Endodermal cell (in vitro differentiated cells): ENCODE data around the gene USF1. TPM values are rescaled to one million over a fixed set of nuclear protein-coding genes. Genes with fewer than 3 reads are reported as not detected.

Experiments
- DNase-seq: peaks from one replicate; pipeline ENCODE4 v3.0.0-alpha.2; 2017
- H3K27ac ChIP-seq: 2 replicates; pipeline ENCODE4 v1.5.1; 2013; ENCODE audit warnings: mild to moderate bottlenecking, low read depth, low read length, moderate library complexity
- H3K27me3 ChIP-seq: 2 replicates; pipeline ENCODE4 v1.6.1; 2013; ENCODE audit warnings: mild to moderate bottlenecking, low read length, moderate library complexity; ENCODE audit not compliant: insufficient read depth, control insufficient read depth, poor library complexity, severe bottlenecking
- H3K36me3 ChIP-seq: 2 replicates; pipeline ENCODE4 v1.7.0; 2013; ENCODE audit warnings: mild to moderate bottlenecking, low read length, moderate library complexity; ENCODE audit not compliant: control insufficient read depth, insufficient read depth
- H3K4me1 ChIP-seq: one replicate; pipeline ENCODE4 v1.7.0; 2013; ENCODE audit warnings: low read length; ENCODE audit not compliant: control insufficient read depth, insufficient read depth
- H3K4me3 ChIP-seq: 2 replicates; pipeline ENCODE4 v1.5.1; 2013; ENCODE audit warnings: mild to moderate bottlenecking, low read length, moderate library complexity
- H3K9ac ChIP-seq: 2 replicates; pipeline ENCODE4 v1.6.1; 2013; ENCODE audit warnings: mild to moderate bottlenecking, low read length, moderate library complexity; ENCODE audit not compliant: poor library complexity, severe bottlenecking; ENCODE audit errors: extremely low read depth
- H3K9me3 ChIP-seq: 2 replicates; pipeline ENCODE4 v1.6.1; 2013; ENCODE audit warnings: mild to moderate bottlenecking, low read length, moderate library complexity; ENCODE audit not compliant: control insufficient read depth
- H3K27ac Mint-ChIP-seq: 2 replicates; pipeline ENCODE4 v1.8.0; 2020; ENCODE audit warnings: mixed read lengths
- H3K27me3 Mint-ChIP-seq: 2 replicates; pipeline ENCODE4 v1.8.0; 2021; ENCODE audit warnings: mild to moderate bottlenecking, mixed read lengths; ENCODE audit not compliant: insufficient read depth
- H3K36me3 Mint-ChIP-seq: 2 replicates; pipeline ENCODE4 v1.8.0; 2020; ENCODE audit warnings: low read depth, mixed read lengths
- H3K4me1 Mint-ChIP-seq: 2 replicates; pipeline ENCODE4 v1.8.0; 2020; ENCODE audit warnings: mixed read lengths
- H3K4me3 Mint-ChIP-seq: 2 replicates; pipeline ENCODE4 v1.8.0; 2020; ENCODE audit warnings: mild to moderate bottlenecking, moderate library complexity, mixed read lengths
- H3K9me3 Mint-ChIP-seq: 2 replicates; pipeline ENCODE4 v1.8.0; 2020; ENCODE audit warnings: mild to moderate bottlenecking, mixed read lengths
- CTCF ChIP-seq: fragments of 200-600 bp; sonication (generic); conservative IDR thresholded peaks from 2 replicates; pipeline ENCODE4 v1.5.0; 2021; ENCODE audit warnings: antibody characterized with exemption, mild to moderate bottlenecking
- WGBS, 2 experiments: methylation state at CpG; one replicate each; pipeline versions ENCODE4 v1.1.5 to v1.1.7; 2013; ENCODE audit warnings: missing lambda C conversion rate in 2 of 2, mixed read lengths in 1 of 2; ENCODE audit not compliant: insufficient coverage in 1 of 2, insufficient read length in 1 of 2; 5-methylcytosine and 5-hydroxymethylcytosine counted together
- total RNA-seq, 2 donors: library from RNA; stranded (reverse); fragmentation: NEBNext Ultra II Directional in 1 of 2; extraction: Animal tissue kit (Norgen Biotek cat#: 25700) in 1 of 2; gene quantifications; 2 replicates in 1 of 2; 3 replicates in 1 of 2; pipeline ENCODE4 v1.2.1, GENCODE V29; 2021

Gene USF1
- total RNA-seq, 2 donors from 2014 or later, result 55.5 to 57.3 TPM

GRCh38 chr1:161082483-161082882 lies 36.7 kb upstream of the USF1 start:
- no peak overlapping the region for H3K4me3 ChIP-seq
- Mint-ChIP-seq H3K27me3 (peaks cover 6% of the 10 kb centered on the region), H3K27ac (no peak overlapping the region), H3K9me3 (no peaks in the 10 kb centered on the region), H3K4me1 (peaks cover 30% of the 10 kb centered on the region), H3K36me3 (no peaks in the 10 kb centered on the region), H3K4me3 (no peak overlapping the region)
- no peak for DNase-seq
- H3K9me3 ChIP-seq, result no peaks in the 10 kb centered on the region
- no peak for TF ChIP-seq CTCF
- H3K4me1 ChIP-seq, result peaks cover 6% of the 10 kb centered on the region
- H3K36me3 ChIP-seq, result no peaks in the 10 kb centered on the region
- 95 to 100% methylated on average over 1 to 2 of the region's 2 CpGs for WGBS, 2 experiments
- no peaks in the 10 kb centered on the region for H3K27me3 ChIP-seq
- no peak overlapping the region for H3K9ac ChIP-seq
- H3K27ac ChIP-seq, result no peak overlapping the region

DNA sequence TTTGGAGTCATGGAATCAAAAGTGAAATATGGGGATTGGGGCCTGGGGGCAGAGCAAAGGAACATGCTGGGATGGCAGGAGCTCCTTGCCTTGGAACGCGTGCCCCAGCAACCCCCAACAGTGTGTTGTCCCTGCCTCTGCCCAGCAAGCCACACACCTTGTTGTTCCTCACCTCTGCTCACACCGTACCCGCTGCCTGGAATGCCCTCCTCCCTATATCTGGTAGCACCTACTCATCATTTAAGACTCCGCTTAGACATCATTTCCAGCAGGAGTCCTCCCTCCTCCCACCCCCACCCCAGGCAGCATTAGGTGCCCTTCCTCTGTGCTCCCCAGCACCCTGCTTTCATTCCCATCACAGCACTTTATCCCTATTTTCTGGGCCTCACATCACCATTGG lies 35.7 kb upstream of the USF1 start:
- Mint-ChIP-seq H3K27me3 (peaks cover 3% of the 10 kb centered on the region), H3K27ac (no peak overlapping the region), H3K9me3 (no peaks in the 10 kb centered on the region), H3K4me1 (peaks cover 30% of the 10 kb centered on the region), H3K4me3 (no peak overlapping the region), H3K36me3 (no peaks in the 10 kb centered on the region)
- TF ChIP-seq CTCF, result no peak
- no peak overlapping the region for H3K9ac ChIP-seq
- H3K36me3 ChIP-seq, result no peaks in the 10 kb centered on the region
- peaks cover 6% of the 10 kb centered on the region for H3K4me1 ChIP-seq
- H3K4me3 ChIP-seq, result no peak overlapping the region
- H3K9me3 ChIP-seq, result no peaks in the 10 kb centered on the region
- WGBS, 2 experiments, result 53 to 77% methylated on average over 3 to 5 of the region's 5 CpGs
- no peak for DNase-seq
- no peak overlapping the region for H3K27ac ChIP-seq
- H3K27me3 ChIP-seq, result no peaks in the 10 kb centered on the region

DNA sequence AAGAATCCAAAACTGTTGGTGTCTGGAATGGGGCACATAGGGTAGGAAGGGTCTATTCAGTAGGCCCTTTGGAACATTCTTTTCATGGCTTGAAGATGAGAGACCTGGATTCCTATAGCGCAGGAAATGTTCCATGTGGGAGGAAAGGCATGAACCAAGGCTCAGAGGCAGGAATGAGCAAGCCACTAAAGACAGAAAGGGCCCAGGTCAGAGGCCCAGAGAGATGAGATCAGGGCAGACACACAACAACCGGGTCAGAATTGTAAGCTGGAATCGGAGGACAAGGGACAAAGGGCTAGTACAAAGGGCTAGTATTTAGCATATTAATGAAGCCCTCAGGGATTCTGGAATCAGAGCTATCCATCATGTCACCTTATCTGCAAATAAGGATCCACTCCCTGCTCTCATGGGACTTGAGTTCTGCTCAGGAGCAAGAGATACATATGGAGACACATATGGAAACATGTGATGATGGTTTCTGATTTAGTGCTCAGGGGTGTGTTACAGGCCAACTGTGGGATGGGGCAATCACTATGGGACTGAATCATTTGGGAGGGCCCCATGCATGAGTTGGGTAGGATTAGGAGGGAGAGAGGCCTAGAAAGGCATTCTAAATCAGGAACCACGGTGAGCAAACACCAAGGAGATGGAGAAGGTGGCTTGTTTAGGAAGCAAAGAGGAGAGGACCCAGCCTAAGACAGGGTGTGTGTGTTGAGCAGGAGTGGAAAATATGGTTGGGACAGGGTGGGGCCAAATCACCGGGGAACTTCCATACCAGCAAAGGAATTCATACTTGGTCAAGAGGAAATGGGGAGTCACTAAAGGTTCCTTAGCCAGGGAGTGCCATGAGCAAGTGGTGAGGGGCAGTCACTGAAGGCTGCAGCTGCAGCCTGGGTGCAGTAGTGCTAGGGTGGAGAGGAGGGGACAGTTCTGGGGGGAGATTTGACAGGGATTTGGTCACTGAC lies 34.9 kb upstream of the USF1 start:
- TF ChIP-seq CTCF, result no peak
- no peak overlapping the region for H3K4me3 ChIP-seq
- DNase-seq, result no peak
- Mint-ChIP-seq H3K27me3 (peaks cover 3% of the 10 kb centered on the region), H3K4me3 (no peak overlapping the region), H3K36me3 (no peaks in the 10 kb centered on the region), H3K4me1 (peaks cover 23% of the 10 kb centered on the region), H3K27ac (no peak overlapping the region), H3K9me3 (no peaks in the 10 kb centered on the region)
- H3K36me3 ChIP-seq, result no peaks in the 10 kb centered on the region
- peaks cover 6% of the 10 kb centered on the region for H3K4me1 ChIP-seq
- H3K9ac ChIP-seq, result no peak overlapping the region
- WGBS, 2 experiments, result 72 to 84% methylated on average over 5 of the region's 5 CpGs
- H3K27me3 ChIP-seq, result no peaks in the 10 kb centered on the region
- H3K27ac ChIP-seq, result peak overlapping the region; percentile 67
- no peaks in the 10 kb centered on the region for H3K9me3 ChIP-seq
